HG03378 (cell line): ENCODE measurements around the gene ARHGAP26.

Experiments used
- ATAC-seq: cut with Tn5 transposase; IDR thresholded peaks from one replicate; pipeline ENCODE4 v1.9.1; 2021; ENCODE audit warnings: mild to moderate bottlenecking, moderate library complexity; ENCODE audit not compliant: unreplicated experiment

Gene ARHGAP26

DNA sequence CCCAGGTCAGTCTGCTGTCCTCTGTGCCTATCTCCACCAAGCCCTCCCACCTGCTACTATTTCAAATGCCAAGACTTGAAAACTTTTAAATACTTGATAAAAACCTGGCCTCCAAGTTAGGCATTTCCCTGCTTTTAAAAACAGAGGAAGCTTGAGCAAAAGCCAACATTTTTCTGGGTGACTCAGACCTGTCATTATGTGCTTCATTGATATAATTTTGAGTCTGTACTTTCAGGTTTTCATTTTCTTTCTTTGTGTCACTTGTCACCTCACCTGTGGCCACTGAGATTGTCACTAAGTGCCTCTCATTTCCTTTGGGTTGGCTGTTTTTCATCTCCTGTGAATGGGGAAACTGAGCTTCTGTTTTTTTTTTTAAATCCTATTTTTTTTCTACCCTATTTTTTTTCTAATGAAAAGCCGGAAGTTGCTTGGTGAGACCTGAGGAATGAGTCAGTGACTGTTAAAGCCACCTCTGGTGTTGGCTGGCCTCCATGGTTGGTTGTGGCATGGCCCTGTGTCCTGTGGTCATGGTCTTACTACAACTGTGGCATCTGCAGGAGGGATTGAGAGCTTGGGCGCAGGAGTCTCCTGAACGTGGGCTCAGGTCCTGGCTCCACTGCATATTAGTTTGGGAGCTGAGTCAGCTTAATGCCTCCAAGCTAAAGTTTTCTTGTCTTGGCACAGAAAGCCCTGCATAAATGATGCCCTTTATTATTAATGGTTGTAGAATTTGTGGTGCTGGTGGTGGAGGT, 56.7 kb downstream of the ARHGAP26 start:
- no peak for ATAC-seq

DNA sequence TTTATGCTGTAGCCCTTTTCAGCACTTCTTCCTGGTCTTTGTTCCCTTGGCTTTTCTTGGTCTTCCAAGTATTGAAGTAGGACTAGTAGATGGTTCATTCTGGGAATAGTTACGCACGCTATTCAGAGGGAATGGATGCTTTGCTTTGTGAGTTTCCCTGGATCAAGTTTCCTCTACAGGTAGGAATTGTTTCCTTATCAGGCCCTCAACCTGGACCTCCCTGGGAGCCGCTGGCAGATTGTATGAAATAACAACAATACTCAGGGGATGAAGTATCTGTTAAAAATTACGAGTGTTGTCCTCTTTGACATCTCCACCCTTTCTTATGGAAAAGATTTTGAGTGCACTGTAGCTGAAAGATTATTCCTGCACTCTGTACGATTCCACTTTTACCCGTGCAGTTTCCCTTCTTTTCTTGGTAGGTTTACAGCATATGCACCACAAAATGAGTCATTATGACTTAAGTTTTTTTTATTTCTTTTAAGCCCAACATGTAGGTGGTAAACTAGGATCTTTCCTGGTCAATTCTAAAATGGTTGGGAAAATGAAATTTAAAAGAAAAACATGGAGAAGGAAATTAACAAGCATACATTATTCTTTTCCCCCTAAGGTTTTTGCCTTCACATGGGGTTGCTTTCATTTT, 57.9 kb downstream of the ARHGAP26 start:
- no peak for ATAC-seq

DNA sequence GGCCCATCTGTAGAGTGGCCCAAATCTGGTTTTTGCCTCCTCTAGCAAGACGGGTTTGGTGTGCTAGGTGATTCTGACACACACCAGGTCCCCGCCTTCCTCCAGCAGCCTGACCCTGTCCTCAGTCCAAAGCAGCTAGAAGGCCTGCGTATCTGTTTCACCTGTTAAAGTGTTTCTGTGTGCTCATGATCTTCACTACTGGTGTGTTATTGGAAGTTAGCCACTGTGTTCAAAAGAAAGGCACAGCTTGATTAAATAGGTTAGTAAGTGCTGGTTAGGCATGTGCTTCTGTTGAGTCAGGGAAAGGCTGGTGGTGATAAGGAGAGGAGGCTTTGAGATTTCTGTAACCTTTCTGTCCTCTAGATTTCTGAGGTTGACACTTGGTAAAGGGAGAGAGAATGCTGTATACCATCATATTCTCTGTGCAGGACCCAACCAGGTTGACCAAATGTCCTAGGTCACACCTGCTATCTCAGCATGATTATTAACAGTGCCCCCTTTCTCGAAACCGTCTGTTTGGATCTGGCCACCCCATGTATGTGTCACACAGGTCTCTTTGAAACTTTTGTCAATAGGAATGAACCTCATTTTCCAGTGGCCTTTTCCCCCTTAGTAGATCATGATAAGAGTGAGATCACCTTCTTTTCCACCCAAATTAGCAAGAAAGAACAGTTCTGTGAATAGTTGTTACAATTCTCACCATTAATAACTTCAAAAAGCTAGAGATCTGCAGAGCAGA, 58.8 kb downstream of the ARHGAP26 start:
- ATAC-seq = no peak

DNA sequence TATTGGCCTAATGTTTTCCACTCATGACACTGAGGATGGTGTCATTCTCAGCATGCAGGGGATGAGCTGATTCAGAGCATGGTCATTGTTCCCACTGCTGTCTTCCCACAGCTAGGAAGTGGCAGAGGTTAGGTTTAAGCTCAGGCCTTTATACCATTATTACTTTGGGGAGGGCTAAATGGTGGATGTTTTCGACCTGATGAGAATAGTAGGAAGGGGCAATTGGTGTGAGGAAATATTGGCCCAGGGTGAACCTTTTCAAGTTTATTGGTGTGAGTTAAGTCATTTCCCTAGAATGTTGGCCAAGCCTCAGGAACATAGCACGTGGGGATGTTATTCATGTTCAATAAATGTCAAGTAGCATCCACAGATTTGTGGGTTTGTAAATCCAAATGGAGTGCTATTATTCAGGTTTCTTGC, 59.6 kb downstream of the ARHGAP26 start:
- ATAC-seq = no peak

DNA sequence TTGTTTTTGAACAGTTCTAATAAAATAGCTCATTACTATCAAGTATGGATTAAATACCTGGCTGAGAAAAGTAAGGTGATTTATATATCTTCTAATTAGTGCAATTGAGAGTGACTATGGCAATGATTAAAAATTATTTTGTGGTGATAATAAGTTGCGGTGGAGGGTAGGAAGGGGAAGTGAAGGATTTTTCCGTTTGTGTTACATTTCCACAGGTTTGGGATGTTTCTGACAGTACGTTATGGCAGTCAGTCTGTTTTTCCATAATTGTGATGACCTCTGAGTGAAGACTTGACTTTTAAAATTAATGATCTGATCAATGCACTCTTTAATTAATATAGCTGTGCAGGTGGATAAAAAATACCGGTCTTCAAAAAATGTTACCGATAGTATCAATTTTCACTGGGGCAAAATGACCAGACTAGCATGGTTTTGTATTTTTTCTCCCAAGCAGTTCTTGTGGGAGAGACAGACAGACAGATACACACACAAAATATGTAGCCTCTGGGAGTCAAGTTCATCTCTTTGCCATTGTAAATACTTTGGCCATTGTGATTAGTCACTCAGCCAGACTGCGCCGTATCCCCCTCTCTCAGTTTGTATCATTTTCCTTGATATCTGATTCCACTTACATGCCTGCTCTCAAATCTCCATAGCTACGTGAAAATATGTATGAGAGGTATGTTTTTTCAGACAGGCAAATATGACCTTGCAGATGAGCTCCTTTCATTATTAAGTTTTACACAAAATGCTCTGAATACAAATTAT, 60.2 kb downstream of the ARHGAP26 start:
- no peak for ATAC-seq

DNA sequence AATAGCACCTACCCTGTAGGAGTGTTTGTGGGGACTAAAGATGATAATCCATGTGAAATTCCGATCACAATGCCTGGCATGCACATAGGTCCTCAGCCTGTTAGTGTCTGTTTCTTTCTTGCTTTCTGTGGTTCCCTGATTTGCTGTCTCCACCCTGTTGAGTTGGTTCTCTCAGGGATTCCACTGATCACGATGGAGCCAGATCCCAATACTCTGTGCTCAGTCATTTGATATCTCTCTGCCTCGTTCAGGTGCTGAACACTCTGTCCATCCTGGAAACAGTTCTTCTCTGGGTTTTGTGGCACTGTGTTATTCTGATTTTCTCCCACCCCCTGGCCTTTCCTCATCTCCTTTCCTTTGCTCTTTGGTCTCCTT, 60.8 kb downstream of the ARHGAP26 start:
- ATAC-seq = no peak

DNA sequence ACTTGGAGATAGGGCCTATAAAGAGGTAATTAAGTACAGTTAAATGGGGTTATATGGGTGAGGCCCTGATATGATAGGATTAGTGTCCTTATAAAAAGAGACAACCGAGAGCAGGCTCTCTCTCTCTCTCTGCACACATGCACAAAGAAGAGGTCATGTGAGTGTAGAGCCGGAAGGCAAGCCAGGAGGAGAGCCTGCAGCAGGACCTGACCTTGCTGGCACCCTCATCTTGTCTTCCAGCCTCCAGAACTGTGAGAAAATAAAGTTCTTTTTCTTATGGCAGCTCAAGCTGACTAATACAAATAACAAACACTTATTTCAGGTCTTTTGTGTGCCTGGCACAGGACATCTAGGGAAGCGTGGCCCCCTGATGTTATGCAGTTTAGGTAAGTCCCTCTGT, 62.1 kb downstream of the ARHGAP26 start:
- ATAC-seq = no peak

DNA sequence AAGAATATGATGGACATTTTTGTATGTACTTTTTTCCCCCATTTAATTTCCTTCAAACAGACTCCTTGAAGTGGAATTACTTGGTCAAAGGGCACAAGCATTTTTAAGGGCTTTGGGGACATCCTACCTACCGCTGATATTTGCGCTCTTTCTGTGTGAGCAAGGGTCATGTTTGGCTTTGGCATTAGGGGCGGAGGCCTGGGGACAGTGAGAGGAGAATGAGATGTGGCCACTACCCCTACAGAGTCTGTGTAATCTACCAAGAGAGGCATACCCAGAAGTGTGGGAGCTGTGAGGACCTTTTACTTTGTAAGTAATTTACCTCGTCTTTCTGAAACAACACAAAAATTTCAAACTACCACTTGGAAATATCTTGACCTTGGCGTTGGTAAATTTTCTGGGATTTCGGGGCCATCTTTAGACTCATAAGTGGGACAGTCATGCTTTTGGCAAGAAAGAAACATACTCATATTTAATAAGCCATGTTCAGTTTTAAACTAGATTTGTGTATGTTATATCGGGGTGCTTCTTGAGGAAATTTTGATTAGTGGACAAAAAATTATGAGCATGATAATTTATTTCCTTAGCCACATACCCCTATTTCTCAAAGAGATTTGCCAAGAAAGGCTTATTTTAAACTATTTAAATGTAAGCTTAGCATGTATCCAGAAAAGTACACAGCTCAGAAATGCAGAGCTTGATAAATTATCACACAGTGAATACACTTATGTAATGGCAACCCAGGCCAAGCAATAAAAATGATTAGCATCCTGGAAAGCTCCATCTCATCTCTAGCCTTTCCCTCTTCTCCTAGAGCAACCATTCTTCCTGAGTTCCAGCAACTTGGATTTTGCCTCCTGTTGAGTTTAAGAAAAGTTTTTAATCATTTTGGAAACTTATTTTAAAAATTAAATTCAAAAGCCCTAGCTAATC, 63.6 kb downstream of the ARHGAP26 start:
- no peak for ATAC-seq

DNA sequence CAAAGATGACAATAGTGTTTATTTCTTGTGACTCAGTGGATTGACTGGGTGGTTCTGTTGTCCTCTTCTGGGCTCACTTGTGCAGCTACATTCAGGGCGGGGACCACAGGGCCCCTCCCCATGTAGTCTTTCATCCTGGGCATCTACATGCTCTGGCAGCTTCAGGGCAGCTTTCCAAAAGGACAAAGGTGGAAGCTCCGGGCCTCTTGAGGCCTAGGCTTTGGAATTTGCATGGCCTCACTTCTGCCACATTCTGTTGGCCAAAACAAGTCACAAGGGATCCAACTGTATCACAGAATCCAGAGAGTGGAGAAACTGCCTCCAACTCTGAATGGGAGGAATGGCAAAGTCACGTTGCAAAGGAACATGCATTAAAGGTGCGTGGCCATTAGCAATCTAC, 64.3 kb downstream of the ARHGAP26 start:
- ATAC-seq = no peak

DNA sequence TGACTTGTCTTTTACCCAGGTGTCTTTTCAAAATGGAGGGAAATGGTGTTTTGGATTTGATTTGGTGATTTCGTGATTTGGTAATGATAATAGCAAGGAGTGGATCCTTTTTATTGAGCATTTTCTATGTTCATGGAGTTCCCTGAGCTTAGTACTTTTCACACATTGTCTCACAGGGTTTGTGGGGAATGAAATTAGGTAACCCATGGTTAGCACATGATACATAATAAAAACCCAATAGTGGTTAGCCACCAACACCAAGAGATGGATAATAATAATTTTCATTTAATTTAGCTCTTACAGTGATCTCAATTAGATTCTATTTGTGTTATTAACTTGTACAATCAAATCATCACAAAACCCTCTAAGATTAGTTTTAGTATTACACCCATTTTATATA, 65.4 kb downstream of the ARHGAP26 start:
- ATAC-seq = no peak

DNA sequence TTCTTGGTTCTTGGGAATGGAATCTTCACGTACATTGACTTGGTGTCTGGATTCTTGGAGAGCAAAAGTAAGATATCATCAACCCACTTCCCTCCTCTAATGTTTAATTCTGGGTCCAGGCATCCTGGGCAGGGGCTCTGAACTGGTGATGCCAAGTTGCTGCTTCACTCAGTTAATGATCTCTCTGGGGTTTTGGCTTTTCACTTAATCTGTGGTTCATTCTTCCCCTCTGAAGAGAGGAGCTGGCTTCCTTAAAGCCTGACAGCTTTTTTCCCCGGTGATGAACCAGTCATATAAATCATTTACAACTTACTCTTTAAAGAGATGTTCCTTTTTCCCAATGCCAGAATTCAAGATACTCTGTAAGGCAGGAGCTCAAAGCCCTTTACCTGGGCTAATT, 65.9 kb downstream of the ARHGAP26 start:
- ATAC-seq = peak; percentile 76

DNA sequence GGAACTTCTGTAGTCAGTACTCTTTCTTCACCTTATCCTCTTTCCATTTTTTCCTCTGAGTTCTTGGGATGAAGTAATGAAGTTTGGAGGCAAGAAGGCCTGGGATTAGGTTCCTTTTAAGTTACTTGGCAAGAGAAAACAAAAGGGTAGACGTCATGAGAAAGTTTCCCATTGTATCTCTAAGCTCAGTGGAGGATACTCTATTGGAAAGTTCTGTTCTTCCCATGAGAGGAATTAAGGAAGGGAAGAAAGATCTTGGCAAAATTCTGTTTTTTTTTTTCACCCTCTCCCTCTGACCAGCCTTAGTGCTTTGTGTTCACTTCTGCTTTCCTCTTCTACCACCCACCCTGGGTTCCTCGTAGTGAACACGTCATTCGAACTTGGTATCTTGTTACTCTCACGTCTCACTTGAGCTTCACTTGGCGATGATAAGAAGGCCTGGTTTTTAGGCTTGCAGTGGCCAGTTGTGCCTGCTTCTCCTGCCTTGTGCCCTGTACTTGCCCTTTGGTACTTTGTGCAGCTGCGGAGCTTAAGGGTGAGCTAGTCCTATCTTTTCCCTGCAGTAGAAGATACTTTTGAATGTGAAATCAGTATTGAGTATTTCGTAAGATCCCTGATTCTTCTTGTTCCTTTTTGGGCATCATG, 67.0 kb downstream of the ARHGAP26 start:
- no peak for ATAC-seq

DNA sequence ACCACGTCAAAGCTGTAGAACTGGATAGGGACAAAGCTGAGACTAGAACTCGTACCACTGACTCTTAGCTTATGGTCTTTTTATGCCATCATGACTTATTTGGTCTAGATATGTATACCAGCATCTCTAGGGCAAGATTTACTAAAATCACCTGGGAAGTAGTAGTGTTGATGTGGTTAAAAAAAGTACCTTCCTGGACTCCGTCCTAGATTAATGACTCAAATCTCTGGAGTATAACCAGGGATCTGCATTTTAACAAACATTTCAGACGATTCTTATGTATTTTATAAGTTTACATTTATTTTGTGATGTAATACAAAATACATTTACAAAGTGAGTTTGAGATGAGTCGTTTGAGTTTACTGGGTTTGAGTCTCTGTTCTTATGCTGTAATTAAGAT, 68.7 kb downstream of the ARHGAP26 start:
- no peak for ATAC-seq

DNA sequence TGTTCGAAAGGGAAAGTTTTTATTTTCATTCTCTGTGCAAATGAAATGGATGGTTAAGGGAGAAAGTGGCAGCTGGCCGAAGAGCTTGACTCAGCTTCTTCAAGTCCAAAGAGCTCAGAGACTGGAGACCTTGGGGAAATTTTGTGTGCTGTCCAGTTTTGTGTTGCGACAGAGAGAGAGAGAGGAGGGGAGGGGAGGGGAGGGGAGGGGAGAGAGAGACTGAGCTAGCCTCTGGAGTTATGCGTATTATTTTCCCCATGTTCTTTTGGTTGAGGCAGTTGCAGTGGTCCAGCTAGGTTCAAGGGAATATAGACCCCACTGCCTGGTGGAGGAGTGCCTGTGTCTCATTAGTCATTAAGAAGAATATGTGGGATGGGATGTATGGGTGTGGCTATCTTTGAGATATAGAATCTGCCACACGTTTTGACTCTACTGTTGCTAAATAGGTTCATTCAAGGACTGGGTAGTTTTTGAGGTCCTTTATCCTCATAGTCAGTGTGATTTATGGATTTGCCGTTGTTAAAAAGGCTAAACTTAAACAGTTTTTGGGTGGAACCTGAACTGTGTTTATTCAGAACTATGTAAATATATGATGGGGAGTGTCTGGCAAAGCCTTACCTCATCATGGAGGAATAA, 69.7 kb downstream of the ARHGAP26 start:
- ATAC-seq = no peak

DNA sequence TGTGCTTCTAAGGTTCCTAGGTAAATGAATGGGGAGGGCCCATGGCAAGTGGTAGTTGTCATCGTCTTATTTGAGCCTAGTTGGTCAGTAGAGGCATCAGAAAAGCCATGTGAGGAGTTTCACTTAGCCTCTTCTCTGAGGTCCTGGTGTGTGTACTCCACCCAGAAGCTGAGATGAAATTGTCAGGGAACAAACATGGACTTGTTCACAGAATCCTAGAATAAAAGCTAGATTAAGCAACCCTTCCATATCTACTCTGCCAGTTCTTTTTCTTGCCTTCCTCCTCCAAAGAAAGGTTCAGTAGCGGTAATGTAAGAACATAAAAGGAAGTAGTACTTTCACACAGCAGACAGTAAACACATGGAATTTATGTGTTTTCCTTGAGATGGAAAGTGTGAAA, 70.4 kb downstream of the ARHGAP26 start:
- no peak for ATAC-seq

DNA sequence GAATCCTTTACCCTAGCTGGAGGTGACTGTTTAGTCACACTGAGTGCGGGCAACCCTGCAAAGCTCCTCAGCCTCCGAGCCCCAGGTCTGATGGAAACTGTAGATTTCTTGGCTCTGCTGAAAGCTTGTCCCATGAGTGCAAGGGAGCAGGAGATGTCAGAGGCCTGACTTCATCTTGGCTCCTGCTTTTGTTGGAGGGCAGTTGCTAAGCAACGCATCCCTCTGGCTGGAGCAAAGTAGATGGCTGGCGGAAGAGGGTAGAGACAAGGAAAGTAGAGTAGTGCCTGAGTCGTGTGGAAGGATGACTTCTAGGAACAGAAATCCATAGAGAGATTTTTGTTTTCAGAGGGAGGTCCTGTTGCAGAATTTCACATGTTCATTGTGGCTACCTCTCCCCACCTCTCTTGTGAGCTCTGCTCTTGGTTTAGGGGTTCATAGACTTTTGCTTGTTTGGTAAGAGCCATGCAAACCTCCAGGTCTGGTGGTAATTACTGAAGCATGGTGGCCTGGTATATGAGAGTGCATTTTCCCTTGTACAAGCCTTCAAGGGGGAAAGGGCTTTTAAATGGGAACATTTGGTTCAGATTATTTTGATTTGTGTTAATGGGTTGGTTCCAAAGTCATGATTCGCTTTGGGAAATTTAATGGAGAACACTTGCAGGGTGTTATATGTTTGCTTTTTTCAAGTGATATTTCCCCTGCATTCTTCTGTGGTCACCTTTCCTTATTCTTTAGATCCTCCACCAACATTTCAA, 71.5 kb downstream of the ARHGAP26 start:
- ATAC-seq = no peak

DNA sequence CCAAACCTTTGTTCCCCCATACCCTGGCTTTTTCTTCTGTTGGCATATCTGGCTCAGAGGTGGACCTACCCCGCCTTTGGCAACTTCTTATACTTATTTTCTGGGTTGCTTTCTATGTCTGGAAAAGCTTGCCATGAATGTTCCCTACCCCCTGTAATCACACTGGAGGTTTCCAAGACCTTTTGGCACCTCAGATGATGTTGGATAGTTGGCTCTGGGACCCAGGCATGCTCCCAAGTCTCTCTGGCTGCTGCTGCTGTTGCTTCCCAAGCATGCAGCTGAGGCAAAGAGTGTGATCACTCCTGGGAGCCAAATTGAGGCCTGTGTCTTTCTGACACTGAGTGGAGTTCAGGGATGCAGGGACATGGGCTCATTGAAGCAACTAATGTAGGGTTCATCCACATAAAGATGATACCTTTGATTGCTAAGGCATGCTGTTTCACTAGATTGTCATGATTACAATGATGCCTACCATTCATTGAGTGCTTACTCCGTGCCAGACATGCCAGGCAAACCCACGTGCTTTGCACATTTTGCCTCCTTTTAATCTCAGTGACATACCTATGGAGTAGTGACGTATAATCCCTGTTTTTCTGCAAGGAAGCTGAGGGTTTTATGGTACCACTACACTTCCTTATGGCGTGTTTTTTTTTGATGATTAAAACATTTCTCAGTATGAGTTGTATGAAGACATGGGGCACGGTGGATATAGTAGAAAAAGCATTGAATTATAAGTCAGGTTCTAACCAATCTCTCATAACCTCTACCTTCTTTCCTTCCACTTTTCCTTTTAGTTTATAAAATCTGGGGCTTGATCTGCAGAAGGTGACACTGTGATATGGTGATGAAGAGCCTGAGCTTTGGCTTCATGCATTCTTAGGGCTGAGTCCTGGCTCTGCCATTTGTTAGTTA, 73.1 kb downstream of the ARHGAP26 start:
- ATAC-seq = no peak

DNA sequence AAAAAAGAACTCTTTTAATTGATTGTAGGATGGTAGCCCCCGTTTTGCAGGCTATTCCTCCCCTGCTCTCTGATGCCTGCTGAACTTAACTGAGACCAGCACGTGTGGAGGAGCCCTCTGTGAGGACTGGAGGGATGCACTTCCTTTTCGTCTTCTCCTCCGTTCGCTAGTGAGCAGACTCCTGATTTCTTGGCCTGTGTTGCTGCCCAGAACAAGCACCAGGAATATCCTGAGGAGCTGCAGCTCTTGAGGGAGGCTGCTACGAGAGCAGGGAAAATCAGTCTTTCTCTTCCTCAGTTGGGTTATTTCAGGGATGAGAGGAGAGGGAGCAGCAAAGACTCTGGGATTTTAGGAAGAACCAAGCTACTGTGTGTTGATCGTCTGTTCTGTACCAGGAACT, 74.7 kb downstream of the ARHGAP26 start:
- no peak for ATAC-seq
